Measurements from ENCODE around the gene SORCS2.

SORCS2 gene

GRCh38 chr4:7559316-7559715 is 367.0 kb downstream of the SORCS2 start:
- H3K9me3 ChIP-seq (ENCODE audit: insufficient read depth, low read length), result peaks cover 22% of the 10 kb centered on the region; the same call in 1 of the 2 replicates
- no peak for TF ChIP-seq YY1 (IDR thresholded peaks at IDR 0.05; ENCODE audit: insufficient read depth, insufficient read length)
- no peak for TF ChIP-seq SUZ12 (IDR thresholded peaks at IDR 0.05; ENCODE audit: extremely low read depth, insufficient read depth, insufficient read length)
- no peak for TF ChIP-seq ZNF274 (IDR thresholded peaks at IDR 0.05; ENCODE audit: low read depth, low read length)

GRCh38 chr4:7559741-7560395 is 367.5 kb downstream of the SORCS2 start:
- Histone ChIP-seq H3K4me3 (ENCODE audit: insufficient read length, low read depth) (no peak overlapping the region), H3K36me3 (ENCODE audit: insufficient read depth, insufficient read length, low read length) (no peaks in the 10 kb centered on the region), H3K9ac (ENCODE audit: insufficient read length, low read depth) (no peak overlapping the region), H3K9me3 (ENCODE audit: insufficient read depth, low read length) (peaks cover 16% of the 10 kb centered on the region; the same call in 1 of the 2 replicates), H3K27me3 (ENCODE audit: insufficient read depth, insufficient read length) (no peaks in the 10 kb centered on the region), H3K4me1 (ENCODE audit: insufficient read depth, insufficient read length) (no peaks in the 10 kb centered on the region)
- no peak for DNase-seq (ENCODE audit: low read depth, low spot score)
- TF ChIP-seq ZNF274 (IDR thresholded peaks at IDR 0.05; ENCODE audit: low read depth, low read length) (no peak), YY1 (IDR thresholded peaks at IDR 0.05; ENCODE audit: insufficient read depth, insufficient read length) (no peak), SUZ12 (IDR thresholded peaks at IDR 0.05; ENCODE audit: extremely low read depth, insufficient read depth, insufficient read length) (no peak)

More at GRCh38 chr4:7559316-7559715, 367.0 kb downstream of the SORCS2 start:
- Histone ChIP-seq H3K9ac (ENCODE audit: insufficient read length, low read depth) (no peak overlapping the region), H3K27me3 (ENCODE audit: insufficient read depth, insufficient read length) (no peaks in the 10 kb centered on the region), H3K4me3 (ENCODE audit: insufficient read length, low read depth) (no peak overlapping the region), H3K4me1 (ENCODE audit: insufficient read depth, insufficient read length) (no peaks in the 10 kb centered on the region), H3K36me3 (ENCODE audit: insufficient read depth, insufficient read length, low read length) (no peaks in the 10 kb centered on the region)
- no peak for DNase-seq (ENCODE audit: low read depth, low spot score)

GRCh38 chr4:7561557-7561956 is 369.2 kb downstream of the SORCS2 start:
- H3K9ac ChIP-seq (ENCODE audit: insufficient read length, low read depth), result no peak overlapping the region
- H3K36me3 ChIP-seq (ENCODE audit: insufficient read depth, insufficient read length, low read length), result no peaks in the 10 kb centered on the region
- H3K4me3 ChIP-seq (ENCODE audit: insufficient read length, low read depth), result no peak overlapping the region
- no peaks in the 10 kb centered on the region for H3K9me3 ChIP-seq (ENCODE audit: insufficient read depth, low read length)
- no peaks in the 10 kb centered on the region for H3K27me3 ChIP-seq (ENCODE audit: insufficient read depth, insufficient read length)
- TF ChIP-seq ZNF274 (IDR thresholded peaks at IDR 0.05; ENCODE audit: low read depth, low read length) (no peak), SUZ12 (IDR thresholded peaks at IDR 0.05; ENCODE audit: extremely low read depth, insufficient read depth, insufficient read length) (no peak), YY1 (IDR thresholded peaks at IDR 0.05; ENCODE audit: insufficient read depth, insufficient read length) (no peak)
- no peak for DNase-seq (ENCODE audit: low read depth, low spot score)
- no peaks in the 10 kb centered on the region for H3K4me1 ChIP-seq (ENCODE audit: insufficient read depth, insufficient read length)

- H3K4me1 ChIP-seq (ENCODE audit: insufficient read depth, insufficient read length), result no peaks in the 10 kb centered on the region
- no peak for DNase-seq (ENCODE audit: low read depth, low spot score)
- TF ChIP-seq ZNF274 (IDR thresholded peaks at IDR 0.05; ENCODE audit: low read depth, low read length) (no peak), YY1 (IDR thresholded peaks at IDR 0.05; ENCODE audit: insufficient read depth, insufficient read length) (no peak), SUZ12 (IDR thresholded peaks at IDR 0.05; ENCODE audit: extremely low read depth, insufficient read depth, insufficient read length) (no peak)
- H3K9me3 ChIP-seq (ENCODE audit: insufficient read depth, low read length), result no peaks in the 10 kb centered on the region
- H3K27me3 ChIP-seq (ENCODE audit: insufficient read depth, insufficient read length), result no peaks in the 10 kb centered on the region
- no peak overlapping the region for H3K9ac ChIP-seq (ENCODE audit: insufficient read length, low read depth)
- H3K36me3 ChIP-seq (ENCODE audit: insufficient read depth, insufficient read length, low read length), result no peaks in the 10 kb centered on the region
- no peak overlapping the region for H3K4me3 ChIP-seq (ENCODE audit: insufficient read length, low read depth)
These were observed 371.9 kb downstream of the SORCS2 start for GRCh38 chr4:7564242-7564641.

GRCh38 chr4:7565483-7565882 is 373.1 kb downstream of the SORCS2 start:
- no peak overlapping the region for H3K4me3 ChIP-seq (ENCODE audit: insufficient read length, low read depth)
- TF ChIP-seq SUZ12 (IDR thresholded peaks at IDR 0.05; ENCODE audit: extremely low read depth, insufficient read depth, insufficient read length), result no peak
- TF ChIP-seq ZNF274 (IDR thresholded peaks at IDR 0.05; ENCODE audit: low read depth, low read length), result no peak
- TF ChIP-seq YY1 (IDR thresholded peaks at IDR 0.05; ENCODE audit: insufficient read depth, insufficient read length), result no peak
- H3K9me3 ChIP-seq (ENCODE audit: insufficient read depth, low read length), result no peaks in the 10 kb centered on the region
- H3K9ac ChIP-seq (ENCODE audit: insufficient read length, low read depth), result no peak overlapping the region
- no peak for DNase-seq (ENCODE audit: low read depth, low spot score)
- H3K27me3 ChIP-seq (ENCODE audit: insufficient read depth, insufficient read length), result no peaks in the 10 kb centered on the region
- no peaks in the 10 kb centered on the region for H3K36me3 ChIP-seq (ENCODE audit: insufficient read depth, insufficient read length, low read length)
- H3K4me1 ChIP-seq (ENCODE audit: insufficient read depth, insufficient read length), result no peaks in the 10 kb centered on the region

- H3K9ac ChIP-seq (ENCODE audit: insufficient read length, low read depth), result no peak overlapping the region
- H3K36me3 ChIP-seq (ENCODE audit: insufficient read depth, insufficient read length, low read length), result no peaks in the 10 kb centered on the region
- H3K27me3 ChIP-seq (ENCODE audit: insufficient read depth, insufficient read length), result no peaks in the 10 kb centered on the region
- DNase-seq (ENCODE audit: low read depth, low spot score), result no peak
- TF ChIP-seq ZNF274 (IDR thresholded peaks at IDR 0.05; ENCODE audit: low read depth, low read length) (no peak), SUZ12 (IDR thresholded peaks at IDR 0.05; ENCODE audit: extremely low read depth, insufficient read depth, insufficient read length) (no peak), YY1 (IDR thresholded peaks at IDR 0.05; ENCODE audit: insufficient read depth, insufficient read length) (no peak)
- H3K4me1 ChIP-seq (ENCODE audit: insufficient read depth, insufficient read length), result no peaks in the 10 kb centered on the region
- H3K9me3 ChIP-seq (ENCODE audit: insufficient read depth, low read length), result peaks cover 6% of the 10 kb centered on the region; the same call in 1 of the 2 replicates
- H3K4me3 ChIP-seq (ENCODE audit: insufficient read length, low read depth), result no peak overlapping the region
These were observed 377.8 kb downstream of the SORCS2 start for GRCh38 chr4:7569810-7570783.

- Histone ChIP-seq H3K27me3 (ENCODE audit: insufficient read depth, insufficient read length) (no peaks in the 10 kb centered on the region), H3K9me3 (ENCODE audit: insufficient read depth, low read length) (peaks cover 15% of the 10 kb centered on the region), H3K36me3 (ENCODE audit: insufficient read depth, insufficient read length, low read length) (no peaks in the 10 kb centered on the region), H3K4me3 (ENCODE audit: insufficient read length, low read depth) (no peak overlapping the region), H3K9ac (ENCODE audit: insufficient read length, low read depth) (no peak overlapping the region), H3K4me1 (ENCODE audit: insufficient read depth, insufficient read length) (no peaks in the 10 kb centered on the region)
- DNase-seq (ENCODE audit: low read depth, low spot score), result no peak
- TF ChIP-seq SUZ12 (IDR thresholded peaks at IDR 0.05; ENCODE audit: extremely low read depth, insufficient read depth, insufficient read length) (no peak), YY1 (IDR thresholded peaks at IDR 0.05; ENCODE audit: insufficient read depth, insufficient read length) (no peak), ZNF274 (IDR thresholded peaks at IDR 0.05; ENCODE audit: low read depth, low read length) (no peak)
These were observed 378.7 kb downstream of the SORCS2 start for GRCh38 chr4:7571001-7571400.
